Left ventricle myocardium inferior (tissue), 1 donor: ENCODE measurements around the gene CACNA1G. TPM values are rescaled to one million over a fixed set of nuclear protein-coding genes. Genes with fewer than 3 reads are reported as not detected.

ENCODE experiments used
- DNase-seq: peaks from one replicate; pipeline ENCODE4 v3.0.0-alpha.2; 2020
- H3K27ac ChIP-seq: fragments of 200-600 bp; replicated peaks from 2 replicates; pipeline ENCODE4 v1.8.0; 2021
- H3K27me3 ChIP-seq: fragments of 200-600 bp; 2 replicates; pipeline ENCODE4 v1.8.0; 2021; ENCODE audit warnings: low read depth
- H3K36me3 ChIP-seq: fragments of 200-600 bp; 2 replicates; pipeline ENCODE4 v1.8.0; 2021
- H3K4me1 ChIP-seq: fragments of 200-600 bp; 2 replicates; pipeline ENCODE4 v1.8.0; 2021
- H3K4me3 ChIP-seq: fragments of 200-600 bp; 2 replicates; pipeline ENCODE4 v1.8.0; 2021; ENCODE audit warnings: mild to moderate bottlenecking, moderate library complexity
- H3K9me3 ChIP-seq: fragments of 200-600 bp; replicated peaks from 2 replicates; pipeline ENCODE4 v1.8.0; 2021
- CTCF ChIP-seq: fragments of 200-600 bp; IDR thresholded peaks from 2 replicates; pipeline ENCODE4 v1.8.0; 2021; ENCODE audit warnings: antibody characterized with exemption, mild to moderate bottlenecking, borderline replicate concordance
- intact Hi-C: fragments of 100-400 bp; cut with micrococcal nuclease; formaldehyde crosslinking; loops from one replicate; pipeline ENCODE4 v1.11.0; 2022
- total RNA-seq: library from RNA; stranded (reverse); fragmentation: NEBNext Ultra II Directional; extraction: Animal tissue kit (Norgen Biotek cat#: 25700); gene quantifications from one replicate; pipeline ENCODE4 v1.2.1, GENCODE V29; 2021
- donor health status: DM: no; HTN: yes; CAD: no; lungs with severe emphysema.

Gene CACNA1G
- total RNA-seq, 1 donor from 2014 or later, result 0.58 TPM

- Histone ChIP-seq H3K4me1 (peaks cover 22% of the 10 kb centered on the region), H3K9me3 (no peaks in the 10 kb centered on the region), H3K27me3 (peaks cover 19% of the 10 kb centered on the region), H3K27ac (no peak overlapping the region), H3K36me3 (no peaks in the 10 kb centered on the region), H3K4me3 (no peak overlapping the region)
- intact Hi-C loops, result no loop called here
- no peak for TF ChIP-seq CTCF
- DNase-seq, result no peak
Observed at GRCh38 chr17:50640686-50641351, 80.3 kb downstream of the CACNA1G start.

GRCh38 chr17:50641357-50641756, 80.8 kb downstream of the CACNA1G start:
- Histone ChIP-seq H3K4me3 (no peak overlapping the region), H3K27ac (no peak overlapping the region), H3K9me3 (no peaks in the 10 kb centered on the region), H3K27me3 (peaks cover 14% of the 10 kb centered on the region), H3K4me1 (peaks cover 22% of the 10 kb centered on the region), H3K36me3 (no peaks in the 10 kb centered on the region)
- DNase-seq, result no peak
- intact Hi-C loops, result no loop called here
- no peak for TF ChIP-seq CTCF

GRCh38 chr17:50642071-50642721, 81.7 kb downstream of the CACNA1G start:
- no peak for TF ChIP-seq CTCF
- intact Hi-C loops, result no loop called here
- no peaks in the 10 kb centered on the region for H3K36me3 ChIP-seq
- no peak overlapping the region for H3K4me3 ChIP-seq
- peaks cover 22% of the 10 kb centered on the region for H3K4me1 ChIP-seq
- H3K27ac ChIP-seq, result no peak overlapping the region
- H3K27me3 ChIP-seq, result peaks cover 5% of the 10 kb centered on the region
- H3K9me3 ChIP-seq, result no peaks in the 10 kb centered on the region
- DNase-seq, result no peak

GRCh38 chr17:50642722-50643656, 82.5 kb downstream of the CACNA1G start:
- no peak for DNase-seq
- no peak for TF ChIP-seq CTCF
- intact Hi-C loops, result no loop called here
- H3K27ac ChIP-seq, result no peak overlapping the region
- no peaks in the 10 kb centered on the region for H3K9me3 ChIP-seq
- no peak overlapping the region for H3K4me3 ChIP-seq
- H3K4me1 ChIP-seq, result peaks cover 22% of the 10 kb centered on the region
- H3K27me3 ChIP-seq, result no peaks in the 10 kb centered on the region
- no peaks in the 10 kb centered on the region for H3K36me3 ChIP-seq
